Smooth muscle cell of the brain vasculature (primary cell): ENCODE measurements around the gene DMXL2.

ENCODE experiments used
- DNase-seq: peaks from one replicate; pipeline ENCODE4 v3.0.0-alpha.2; 2012; ENCODE audit warnings: low read depth, low spot score

The DMXL2 gene

GRCh38 chr15:51405693-51406523 lies 216.7 kb downstream of the DMXL2 start:
- DNase-seq: no peak

GRCh38 chr15:51403946-51404695 lies 218.4 kb downstream of the DMXL2 start:
- DNase-seq: no peak

GRCh38 chr15:51403072-51403878 lies 219.3 kb downstream of the DMXL2 start:
- DNase-seq: no peak

- DNase-seq: no peak
These were observed 220.6 kb downstream of the DMXL2 start for GRCh38 chr15:51401872-51402517.

- DNase-seq: no peak
These were observed 221.4 kb downstream of the DMXL2 start for GRCh38 chr15:51401051-51401780.

GRCh38 chr15:51398626-51399025 lies 223.9 kb downstream of the DMXL2 start:
- no peak for DNase-seq
